HCT116 (cell line): Measurements from ENCODE around the gene PAX8. TPM values are rescaled to one million over a fixed set of nuclear protein-coding genes. Genes with fewer than 3 reads are reported as not detected.

Source experiments
- ATAC-seq: fragments of 200-7000 bp; cut with Tn5 transposase; 2 replicates; pipeline ENCODE4 v1.9.1; 2020; ENCODE audit warnings: mild to moderate bottlenecking, moderate library complexity
- BruUV-seq: library from RNA; stranded (reverse); fragments of 400-500 nt; replicated peaks from 2 replicates; lab custom pipeline; 2021; lab: Mats Ljungman, UMichigan
- CTCF ChIA-PET: fragments of 300-600 bp; sonication (Branson Sonifier 250); formaldehyde crosslinking; loops from one replicate; lab custom pipeline; 2021; ENCODE audit warnings: antibody characterized with exemption; lab: Charles Lee
- POLR2A ChIA-PET: fragments of 300-600, 350-600 bp; sonication (Branson Sonifier 250); formaldehyde crosslinking; loops from one replicate; lab custom pipeline; 2021; ENCODE audit warnings: antibody characterized with exemption; lab: Charles Lee
- RAD21 ChIA-PET, 2 experiments: fragments of 300-600 bp; sonication (Branson Sonifier 250); formaldehyde crosslinking; loops; one replicate each; lab custom pipeline; 2023; ENCODE audit warnings: low total read pairs in 2 of 2; ENCODE audit not compliant: uncharacterized antibody in 2 of 2, unreplicated experiment in 2 of 2, low non-redundant PET in 1 of 2; lab: Charles Lee
- DNase-seq: peaks from one replicate; pipeline ENCODE4 v3.0.0-alpha.2; 2010; ENCODE audit warnings: low read depth, low spot score
- H2AFZ ChIP-seq: fragments of 200-600 bp; shearing (Covaris generic), sonication (generic); 2 replicates; pipeline ENCODE4 v1.6.1; 2017; ENCODE audit warnings: low read depth, mixed run types, mixed read lengths, antibody characterized with exemption, low read length; ENCODE audit not compliant: poor library complexity, severe bottlenecking
- H3K27ac ChIP-seq: 2 replicates; pipeline ENCODE4 v1.5.1; 2012; ENCODE audit warnings: low read depth, low read length
- H3K27me3 ChIP-seq: fragments of 200-600 bp; sonication (generic); 2 replicates; pipeline ENCODE4 v1.6.1; 2016; ENCODE audit warnings: mixed run types, low read length, mixed read lengths; ENCODE audit not compliant: insufficient read depth
- H3K36me3 ChIP-seq, 2 experiments: fragments of 200-500 bp in 1 of 2; fragments of 200-600 bp in 1 of 2; sonication (Bioruptor generic) in 1 of 2; sonication (generic) in 1 of 2; 2 replicates each; pipeline versions ENCODE4 v1.5.1 to v1.6.1; 2014 to 2016; ENCODE audit warnings: low read length in 2 of 2, inconsistent platforms in 1 of 2, mixed read lengths in 1 of 2, mixed run types in 1 of 2; ENCODE audit not compliant: insufficient read depth in 2 of 2, control insufficient read depth in 1 of 2
- H3K4me1 ChIP-seq, 2 experiments: fragments of 200-600 bp in 1 of 2; sonication (generic) in 1 of 2; 2 replicates each; pipeline versions ENCODE4 v1.5.1 to v1.6.1; 2012 to 2017; ENCODE audit warnings: low read length in 2 of 2, inconsistent platforms in 1 of 2, mild to moderate bottlenecking in 1 of 2, mixed read lengths in 1 of 2, mixed run types in 1 of 2, moderate library complexity in 1 of 2; ENCODE audit not compliant: insufficient read depth in 2 of 2, control insufficient read depth in 1 of 2
- H3K4me2 ChIP-seq: fragments of 200-600 bp; sonication (generic); 2 replicates; pipeline ENCODE4 v1.6.1; 2017; ENCODE audit warnings: mixed run types, low read length, mixed read lengths
- H3K4me3 ChIP-seq, 2 experiments: fragments of 200-600 bp in 1 of 2; sonication (generic) in 1 of 2; replicated peaks in 1 of 2; 2 replicates each; pipeline ENCODE4 v1.5.1; 2011 to 2016; ENCODE audit warnings: low read length in 2 of 2, control low read depth in 1 of 2, low read depth in 1 of 2, mild to moderate bottlenecking in 1 of 2, mixed read lengths in 1 of 2, mixed run types in 1 of 2
- H3K79me2 ChIP-seq: fragments of 200-600 bp; sonication (generic); 2 replicates; pipeline ENCODE4 v1.6.1; 2017; ENCODE audit warnings: mild to moderate bottlenecking, mixed run types, low read length, moderate library complexity, mixed read lengths; ENCODE audit not compliant: insufficient read depth
- H3K9ac ChIP-seq: fragments of 200-600 bp; sonication (generic); 2 replicates; pipeline ENCODE4 v1.6.1; 2016; ENCODE audit warnings: low read length, mixed read lengths
- H3K9me2 ChIP-seq: fragments of 200-600 bp; sonication (generic), shearing (Covaris generic); 2 replicates; pipeline ENCODE4 v1.6.1; 2017; ENCODE audit warnings: mixed run types, mild to moderate bottlenecking, moderate library complexity; ENCODE audit not compliant: insufficient read depth
- H3K9me3 ChIP-seq, 2 experiments: fragments of 200-500 bp in 1 of 2; fragments of 200-600 bp in 1 of 2; sonication (Bioruptor generic) in 1 of 2; sonication (generic) in 1 of 2; 2 replicates each; pipeline ENCODE4 v1.6.1; 2014 to 2017; ENCODE audit warnings: low read length in 2 of 2, mixed read lengths in 2 of 2, inconsistent platforms in 1 of 2, low read depth in 1 of 2, mild to moderate bottlenecking in 1 of 2, mixed run types in 1 of 2, moderate library complexity in 1 of 2; ENCODE audit not compliant: control insufficient read depth in 1 of 2, insufficient read depth in 1 of 2
- H4K20me1 ChIP-seq: fragments of 200-600 bp; sonication (generic), shearing (Covaris generic); 2 replicates; pipeline ENCODE4 v1.6.1; 2017; ENCODE audit warnings: mixed run types, mild to moderate bottlenecking, moderate library complexity; ENCODE audit not compliant: insufficient read depth
- CBX3 ChIP-seq: IDR thresholded peaks from 2 replicates; pipeline ENCODE4 v1.6.1; 2012; ENCODE audit warnings: low read depth
- CEBPB ChIP-seq: IDR thresholded peaks from 2 replicates; pipeline ENCODE4 v1.6.1; 2012; ENCODE audit warnings: low read depth
- EGR1 ChIP-seq: IDR thresholded peaks from 2 replicates; pipeline ENCODE4 v1.6.1; 2012; ENCODE audit warnings: low read depth
- EZH2 ChIP-seq: fragments of 200-600 bp; sonication (generic); IDR thresholded peaks from 2 replicates; pipeline ENCODE4 v1.6.1; 2017; ENCODE audit warnings: antibody characterized with exemption, mixed run types
- EZH2phosphoT487 ChIP-seq: fragments of 200-600 bp; IDR thresholded peaks from 2 replicates; pipeline ENCODE4 v1.6.1; 2018; ENCODE audit warnings: antibody characterized with exemption, borderline replicate concordance
- FOSL1 ChIP-seq: IDR thresholded peaks from 2 replicates; pipeline ENCODE4 v1.6.1; 2012; ENCODE audit warnings: low read depth
- POLR2A ChIP-seq: IDR thresholded peaks from 2 replicates; pipeline ENCODE4 v1.7.0; 2011; ENCODE audit warnings: borderline replicate concordance; ENCODE audit not compliant: insufficient read depth, insufficient read length; ENCODE audit errors: extremely low read depth
- POLR2AphosphoS5 ChIP-seq: IDR thresholded peaks from 2 replicates; pipeline ENCODE4 v1.6.1; 2011; ENCODE audit warnings: mild to moderate bottlenecking, low read depth, low read length, moderate library complexity
- RAD21 ChIP-seq: IDR thresholded peaks from 2 replicates; pipeline ENCODE4 v1.6.1; 2012; ENCODE audit warnings: low read depth, mild to moderate bottlenecking
- SIN3A ChIP-seq: IDR thresholded peaks from 2 replicates; pipeline ENCODE4 v1.6.1; 2012; ENCODE audit warnings: low read depth
- SP1 ChIP-seq: IDR thresholded peaks from 2 replicates; pipeline ENCODE4 v1.6.1; 2012; ENCODE audit warnings: low read depth
- SRF ChIP-seq: IDR thresholded peaks from 2 replicates; pipeline ENCODE4 v1.6.1; 2012; ENCODE audit warnings: low read depth
- TCF7L2 ChIP-seq: IDR thresholded peaks from 2 replicates; pipeline ENCODE4 v1.7.0; 2011; ENCODE audit warnings: borderline replicate concordance, inconsistent platforms; ENCODE audit not compliant: insufficient read depth, insufficient read length; ENCODE audit errors: extremely low read depth
- YY1 ChIP-seq: IDR thresholded peaks from 2 replicates; pipeline ENCODE4 v1.6.1; 2011; ENCODE audit warnings: low read length, low read depth, moderate library complexity, mild to moderate bottlenecking; ENCODE audit not compliant: insufficient replicate concordance; ENCODE audit errors: extremely low read depth
- ZFX ChIP-seq: fragments of 450-650 bp; IDR thresholded peaks from 2 replicates; pipeline ENCODE4 v1.6.1; 2017
- ZNF274 ChIP-seq: fragments of 200-500 bp; sonication (Bioruptor generic); IDR thresholded peaks from 2 replicates; pipeline ENCODE4 v1.6.1; 2014; ENCODE audit warnings: mild to moderate bottlenecking, low read depth, low read length, inconsistent platforms
- intact Hi-C: fragments of 100-400 bp; cut with micrococcal nuclease; formaldehyde crosslinking; loops from 2 replicates; pipeline ENCODE4 v1.10.0; 2022
- total RNA-seq: library from RNA; stranded (reverse); gene quantifications from one replicate; pipeline ENCODE4 v1.2.1, GENCODE V29; 2021; ENCODE audit not compliant: unreplicated experiment
- TF ChIP-seq, protein P1 (sequence below): IDR thresholded peaks from 2 replicates; pipeline ENCODE4 v1.6.1; 2012
- TF ChIP-seq, protein P2 (sequence below): IDR thresholded peaks from 2 replicates; pipeline ENCODE4 v1.6.1; 2012
- TF ChIP-seq, protein P3 (sequence below): IDR thresholded peaks from 2 replicates; pipeline ENCODE4 v1.6.1; 2011; ENCODE audit warnings: mild to moderate bottlenecking, low read length, moderate library complexity; ENCODE audit not compliant: insufficient replicate concordance; ENCODE audit errors: extremely low read depth
- TF ChIP-seq, protein P4 (sequence below): IDR thresholded peaks from 2 replicates; pipeline ENCODE4 v1.6.1; 2012; ENCODE audit warnings: low read depth

The PAX8 gene
- total RNA-seq, 1 experiment from 2014 or later = 4.4 TPM

DNA sequence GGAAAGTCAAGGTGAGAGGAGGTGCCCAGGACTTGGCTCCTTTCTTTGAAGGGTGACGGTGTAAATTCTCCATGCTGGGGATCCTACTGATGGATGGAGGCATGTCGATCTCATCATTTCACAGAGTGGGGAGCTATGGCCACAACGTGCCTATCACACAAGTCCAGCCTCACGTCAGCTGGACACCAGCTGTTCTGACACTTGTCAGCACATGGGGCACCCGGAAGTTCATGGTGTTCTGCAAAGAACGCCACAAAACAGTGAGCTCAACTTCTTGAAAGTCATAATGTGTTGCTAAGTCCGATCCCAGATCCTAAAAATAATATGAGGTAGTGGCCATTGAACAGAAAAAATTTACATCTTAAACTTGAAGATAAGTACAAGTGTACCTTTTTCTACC, 12.3 kb downstream of the PAX8 start:
- BruUV-seq = no TSS peak
- Histone ChIP-seq H4K20me1 (no peaks in the 10 kb centered on the region), H3K4me3 (no peak overlapping the region), H3K79me2 (no peaks in the 10 kb centered on the region), H3K9me2 (no peaks in the 10 kb centered on the region), H3K9ac (no peak overlapping the region), H3K4me1 (no peaks in the 10 kb centered on the region), H3K36me3 (peaks cover 4 to 11% of the 10 kb centered on the region in 2 experiments; a peak in 2 of 4 replicates), H2AFZ (no peak overlapping the region), H3K9me3 (no peaks in the 10 kb centered on the region), H3K27me3 (no peaks in the 10 kb centered on the region), H3K4me2 (no peak overlapping the region), H3K27ac (no peak overlapping the region)
- intact Hi-C loops = no loop called here
- CTCF ChIA-PET = no interaction called here
- POLR2A ChIA-PET = no interaction called here
- ATAC-seq (no peak), DNase-seq (no peak)
- RAD21 ChIA-PET = no interaction called here
- TF ChIP-seq POLR2AphosphoS5 (no peak), RAD21 (no peak), CBX3 (no peak), EGR1 (no peak), YY1 (no peak), POLR2A (no peak), SIN3A (no peak), TCF7L2 (no peak), SRF (no peak), EZH2 (no peak), CEBPB (no peak), EZH2phosphoT487 (no peak), ZNF274 (no peak), SP1 (no peak), ZFX (no peak), FOSL1 (no peak)
- TF ChIP-seq, protein P1, sequence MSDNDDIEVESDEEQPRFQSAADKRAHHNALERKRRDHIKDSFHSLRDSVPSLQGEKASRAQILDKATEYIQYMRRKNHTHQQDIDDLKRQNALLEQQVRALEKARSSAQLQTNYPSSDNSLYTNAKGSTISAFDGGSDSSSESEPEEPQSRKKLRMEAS = no peak
- TF ChIP-seq, protein P2, sequence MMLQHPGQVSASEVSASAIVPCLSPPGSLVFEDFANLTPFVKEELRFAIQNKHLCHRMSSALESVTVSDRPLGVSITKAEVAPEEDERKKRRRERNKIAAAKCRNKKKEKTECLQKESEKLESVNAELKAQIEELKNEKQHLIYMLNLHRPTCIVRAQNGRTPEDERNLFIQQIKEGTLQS = no peak
- TF ChIP-seq, protein P3, sequence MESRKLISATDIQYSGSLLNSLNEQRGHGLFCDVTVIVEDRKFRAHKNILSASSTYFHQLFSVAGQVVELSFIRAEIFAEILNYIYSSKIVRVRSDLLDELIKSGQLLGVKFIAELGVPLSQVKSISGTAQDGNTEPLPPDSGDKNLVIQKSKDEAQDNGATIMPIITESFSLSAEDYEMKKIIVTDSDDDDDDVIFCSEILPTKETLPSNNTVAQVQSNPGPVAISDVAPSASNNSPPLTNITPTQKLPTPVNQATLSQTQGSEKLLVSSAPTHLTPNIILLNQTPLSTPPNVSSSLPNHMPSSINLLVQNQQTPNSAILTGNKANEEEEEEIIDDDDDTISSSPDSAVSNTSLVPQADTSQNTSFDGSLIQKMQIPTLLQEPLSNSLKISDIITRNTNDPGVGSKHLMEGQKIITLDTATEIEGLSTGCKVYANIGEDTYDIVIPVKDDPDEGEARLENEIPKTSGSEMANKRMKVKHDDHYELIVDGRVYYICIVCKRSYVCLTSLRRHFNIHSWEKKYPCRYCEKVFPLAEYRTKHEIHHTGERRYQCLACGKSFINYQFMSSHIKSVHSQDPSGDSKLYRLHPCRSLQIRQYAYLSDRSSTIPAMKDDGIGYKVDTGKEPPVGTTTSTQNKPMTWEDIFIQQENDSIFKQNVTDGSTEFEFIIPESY = no peak
- TF ChIP-seq, protein P4, sequence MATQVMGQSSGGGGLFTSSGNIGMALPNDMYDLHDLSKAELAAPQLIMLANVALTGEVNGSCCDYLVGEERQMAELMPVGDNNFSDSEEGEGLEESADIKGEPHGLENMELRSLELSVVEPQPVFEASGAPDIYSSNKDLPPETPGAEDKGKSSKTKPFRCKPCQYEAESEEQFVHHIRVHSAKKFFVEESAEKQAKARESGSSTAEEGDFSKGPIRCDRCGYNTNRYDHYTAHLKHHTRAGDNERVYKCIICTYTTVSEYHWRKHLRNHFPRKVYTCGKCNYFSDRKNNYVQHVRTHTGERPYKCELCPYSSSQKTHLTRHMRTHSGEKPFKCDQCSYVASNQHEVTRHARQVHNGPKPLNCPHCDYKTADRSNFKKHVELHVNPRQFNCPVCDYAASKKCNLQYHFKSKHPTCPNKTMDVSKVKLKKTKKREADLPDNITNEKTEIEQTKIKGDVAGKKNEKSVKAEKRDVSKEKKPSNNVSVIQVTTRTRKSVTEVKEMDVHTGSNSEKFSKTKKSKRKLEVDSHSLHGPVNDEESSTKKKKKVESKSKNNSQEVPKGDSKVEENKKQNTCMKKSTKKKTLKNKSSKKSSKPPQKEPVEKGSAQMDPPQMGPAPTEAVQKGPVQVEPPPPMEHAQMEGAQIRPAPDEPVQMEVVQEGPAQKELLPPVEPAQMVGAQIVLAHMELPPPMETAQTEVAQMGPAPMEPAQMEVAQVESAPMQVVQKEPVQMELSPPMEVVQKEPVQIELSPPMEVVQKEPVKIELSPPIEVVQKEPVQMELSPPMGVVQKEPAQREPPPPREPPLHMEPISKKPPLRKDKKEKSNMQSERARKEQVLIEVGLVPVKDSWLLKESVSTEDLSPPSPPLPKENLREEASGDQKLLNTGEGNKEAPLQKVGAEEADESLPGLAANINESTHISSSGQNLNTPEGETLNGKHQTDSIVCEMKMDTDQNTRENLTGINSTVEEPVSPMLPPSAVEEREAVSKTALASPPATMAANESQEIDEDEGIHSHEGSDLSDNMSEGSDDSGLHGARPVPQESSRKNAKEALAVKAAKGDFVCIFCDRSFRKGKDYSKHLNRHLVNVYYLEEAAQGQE = no peak
